Astrocyte of the cerebellum (primary cell): ENCODE measurements around the gene BTG2.
A peak's percentile ranks its signal among the peaks of the same experiment; 100 is the strongest.

Source experiments
- DNase-seq: peaks from one replicate; pipeline ENCODE4 v3.0.0-alpha.2; 2011; ENCODE audit warnings: low read depth
- H3K4me3 ChIP-seq: 2 replicates; pipeline ENCODE4 v1.5.1; 2011; ENCODE audit warnings: mild to moderate bottlenecking, low read depth, low read length, moderate library complexity
- CTCF ChIP-seq: IDR thresholded peaks from 2 replicates; pipeline ENCODE4 v1.5.1; 2012; ENCODE audit warnings: low read length, low read depth, moderate library complexity, mild to moderate bottlenecking; ENCODE audit errors: missing control alignments
- in situ Hi-C: cut with HindIII; loops from 2 replicates; pipeline ENCODE4 v1.10.0; 2017; ENCODE audit warnings: low sequenced_read_pairs

The BTG2 gene

GRCh38 chr1:203336097-203336496, 30.8 kb downstream of the BTG2 start:
- in situ Hi-C loops: no loop called here

GRCh38 chr1:203338335-203339036, 33.2 kb downstream of the BTG2 start:
- peak; percentile 93 for TF ChIP-seq CTCF
- in situ Hi-C loops: no loop called here

More at GRCh38 chr1:203336097-203336496, 30.8 kb downstream of the BTG2 start:
- no peak overlapping the region for H3K4me3 ChIP-seq
- TF ChIP-seq CTCF: no peak
- DNase-seq: no peak

GRCh38 chr1:203340112-203340790, 34.9 kb downstream of the BTG2 start:
- peak; percentile 70 for DNase-seq
- no peak overlapping the region for H3K4me3 ChIP-seq
- in situ Hi-C loops: no loop called here
- TF ChIP-seq CTCF: peak; percentile 93

More at GRCh38 chr1:203338335-203339036, 33.2 kb downstream of the BTG2 start:
- peak; percentile 35 for DNase-seq
- H3K4me3 ChIP-seq: no peak overlapping the region

- in situ Hi-C loops: no loop called here
Observed at GRCh38 chr1:203342192-203342940, 37.0 kb downstream of the BTG2 start.

GRCh38 chr1:203343956-203344754, 38.8 kb downstream of the BTG2 start:
- in situ Hi-C loops: no loop called here
- no peak for TF ChIP-seq CTCF
- DNase-seq: no peak
- H3K4me3 ChIP-seq: no peak overlapping the region

More at GRCh38 chr1:203342192-203342940, 37.0 kb downstream of the BTG2 start:
- H3K4me3 ChIP-seq: no peak overlapping the region
- no peak for DNase-seq
- TF ChIP-seq CTCF: peak; percentile 90
